Stimulated activated CD4-positive, alpha-beta T cell treated with anti-CD3 and anti-CD28 coated beads, Interleukin-15, amount 100 ng/mL, for 1 hour (primary cell): ENCODE data around the gene MOK.
"Not testable (repeated sequence)": the region's sequence is repeated elsewhere in the genome, so short reads cannot be mapped to it uniquely, and the experiment has no call there.

Experiments
- DNase-seq, 2 donors: peaks; one replicate each; pipeline ENCODE4 v3.0.0-alpha.2; 2020; ENCODE audit warnings: low read depth in 1 of 2, low spot score in 1 of 2

MOK gene

GRCh38 chr14:102321456-102322422 is 16.8 kb upstream of the MOK start:
- DNase-seq = no peak

GRCh38 chr14:102320671-102321455 is 15.9 kb upstream of the MOK start:
- no peak for DNase-seq

- DNase-seq = peak; percentile 15 to 29
Measured at GRCh38 chr14:102320033-102320660, 15.2 kb upstream of the MOK start.

GRCh38 chr14:102319351-102320032 is 14.5 kb upstream of the MOK start, which contains the start of gene ZNF839:
ZNF839 (plus strand) TSS chr14:102319746; CDS start chr14:102319766, 20 bp downstream.
- peak; percentile 88 to 96 for DNase-seq

GRCh38 chr14:102318781-102319276 is 13.9 kb upstream of the MOK start:
- no peak for DNase-seq

- DNase-seq = no peak
Measured at GRCh38 chr14:102317564-102318248, 12.7 kb upstream of the MOK start.

GRCh38 chr14:102316743-102317563 is 12.0 kb upstream of the MOK start:
- DNase-seq = peak; percentile 96 to 98

GRCh38 chr14:102316338-102316742 is 11.4 kb upstream of the MOK start:
- DNase-seq = no peak

- DNase-seq = no peak
Measured at GRCh38 chr14:102315121-102315520, 10.2 kb upstream of the MOK start.

- peak; percentile 60 to 70 for DNase-seq
Measured at GRCh38 chr14:102314242-102315011, 9.5 kb upstream of the MOK start.

- no peak for DNase-seq
Measured at GRCh38 chr14:102303664-102304063, 1.3 kb downstream of the MOK start.

GRCh38 chr14:102298303-102299070 is 6.5 kb downstream of the MOK start:
- not testable (repeated sequence) for DNase-seq

- no peak for DNase-seq
Measured at GRCh38 chr14:102297436-102298170, 7.4 kb downstream of the MOK start.

- DNase-seq = no peak
Measured at GRCh38 chr14:102295270-102295669, 9.7 kb downstream of the MOK start.

GRCh38 chr14:102293781-102294180 is 11.2 kb downstream of the MOK start:
- no peak for DNase-seq

- DNase-seq = no peak
Measured at GRCh38 chr14:102292441-102292840, 12.5 kb downstream of the MOK start.

GRCh38 chr14:102288139-102288538 is 16.8 kb downstream of the MOK start:
- DNase-seq = no peak
